K562 treated with DMSO at 1 percent for 48 hours (cell line): ENCODE results near the gene C2. TPM values are rescaled to one million over a fixed set of nuclear protein-coding genes. Genes with fewer than 3 reads are reported as not detected.

ENCODE experiments used
- total RNA-seq: library from RNA; unstranded; fragments of 300-600 nt; gene quantifications from 2 replicates; pipeline ENCODE4 v1.2.3, GENCODE V29; 2022; ENCODE audit warnings: low replicate concordance; ENCODE audit errors: extremely low read depth

Gene C2
- not detected in 2 replicates for total RNA-seq

GRCh38 chr6:31927242-31927862 lies at the start of gene C2:
Gene C2 (plus strand): TSS chr6:31927717. CDS start chr6:31927753, 36 bp downstream.

GRCh38 chr6:31878726-31879125 lies 48.8 kb upstream of the C2 start, which contains the start of gene SLC44A4:
Gene SLC44A4 (minus strand): TSS chr6:31878997. CDS start chr6:31878980, 17 bp downstream.

DNA sequence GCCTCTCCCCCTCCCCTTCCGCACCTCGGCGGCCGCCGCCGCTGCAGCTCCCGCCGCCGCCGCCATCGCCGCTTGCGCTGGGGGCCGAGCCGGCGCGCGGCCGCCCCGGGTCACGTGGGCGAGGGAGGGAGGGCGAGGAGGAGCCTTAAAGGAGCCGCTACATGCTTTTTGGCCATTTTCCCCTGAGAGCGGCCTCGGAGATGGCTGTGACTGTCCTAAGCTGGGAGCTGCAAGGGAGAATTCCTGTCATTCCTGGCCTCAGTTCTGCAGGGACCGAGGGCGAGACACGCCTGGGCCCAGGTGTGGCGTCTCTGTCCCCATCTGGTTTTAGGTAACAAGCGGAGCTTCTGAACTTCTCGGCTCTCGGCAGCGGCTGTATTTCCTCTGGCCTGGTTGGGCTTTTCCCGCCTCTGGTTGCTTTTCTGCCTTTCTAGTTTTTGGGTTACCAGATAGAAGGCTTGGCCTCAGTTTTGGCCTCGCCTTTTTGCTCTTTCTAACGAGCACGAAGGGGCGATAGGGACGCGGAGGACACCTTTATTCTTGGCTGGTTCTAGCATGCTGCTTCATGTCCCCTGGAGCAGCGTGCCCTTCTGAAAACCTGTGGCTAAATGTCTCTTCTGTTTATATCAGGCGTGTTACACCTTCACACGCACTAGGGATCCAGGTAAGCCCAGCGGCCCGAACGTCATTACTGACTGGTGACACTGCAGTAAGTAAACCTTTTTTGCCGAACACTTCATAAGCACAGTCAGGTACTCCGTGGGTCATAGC lies 29.7 kb upstream of the C2 start, which contains the start of gene EHMT2:
TSS of gene EHMT2 (minus strand) at position 87 of the 771 bp plus-strand sequence. CDS start at position 66, 21 bp downstream.

DNA sequence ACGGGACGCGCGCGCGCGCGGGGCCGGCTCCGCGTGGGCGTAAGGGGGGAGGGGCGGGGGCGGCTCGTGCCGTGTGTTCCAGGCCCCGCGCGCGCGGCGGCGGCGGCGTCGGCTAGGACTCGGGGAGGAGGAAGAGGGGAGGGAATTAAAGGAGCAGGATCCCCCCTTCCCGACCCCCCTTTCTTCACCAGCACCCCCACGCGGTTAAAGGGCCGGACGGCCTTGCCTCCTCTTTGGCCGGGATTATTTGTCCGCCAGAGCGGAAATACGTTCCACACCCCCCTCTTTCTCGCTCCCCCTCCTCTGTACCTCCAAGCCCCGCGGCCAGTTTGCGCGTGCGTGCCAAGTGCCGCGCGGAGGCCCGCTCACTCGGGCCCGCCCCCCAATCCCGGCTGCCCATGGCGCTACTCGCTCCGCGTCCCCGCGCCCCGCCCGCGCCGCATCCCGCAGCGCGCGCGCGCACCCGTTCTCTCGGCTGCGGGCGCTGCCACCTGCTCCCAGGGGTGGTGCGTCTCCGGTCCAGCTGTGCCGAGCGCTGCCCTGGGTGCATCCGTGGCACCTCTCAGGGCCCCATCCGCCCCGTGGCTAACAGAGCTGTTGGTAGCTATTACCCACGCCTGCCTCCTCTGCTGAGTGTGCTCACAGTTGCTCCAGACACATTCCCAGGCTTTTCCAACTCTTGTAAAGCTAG lies 25.4 kb upstream of the C2 start, which contains the start of gene ZBTB12:
TSS of gene ZBTB12 (minus strand) at position 134 of the 691 bp plus-strand sequence. CDS start 781 bp downstream, outside the sequence.

DNA sequence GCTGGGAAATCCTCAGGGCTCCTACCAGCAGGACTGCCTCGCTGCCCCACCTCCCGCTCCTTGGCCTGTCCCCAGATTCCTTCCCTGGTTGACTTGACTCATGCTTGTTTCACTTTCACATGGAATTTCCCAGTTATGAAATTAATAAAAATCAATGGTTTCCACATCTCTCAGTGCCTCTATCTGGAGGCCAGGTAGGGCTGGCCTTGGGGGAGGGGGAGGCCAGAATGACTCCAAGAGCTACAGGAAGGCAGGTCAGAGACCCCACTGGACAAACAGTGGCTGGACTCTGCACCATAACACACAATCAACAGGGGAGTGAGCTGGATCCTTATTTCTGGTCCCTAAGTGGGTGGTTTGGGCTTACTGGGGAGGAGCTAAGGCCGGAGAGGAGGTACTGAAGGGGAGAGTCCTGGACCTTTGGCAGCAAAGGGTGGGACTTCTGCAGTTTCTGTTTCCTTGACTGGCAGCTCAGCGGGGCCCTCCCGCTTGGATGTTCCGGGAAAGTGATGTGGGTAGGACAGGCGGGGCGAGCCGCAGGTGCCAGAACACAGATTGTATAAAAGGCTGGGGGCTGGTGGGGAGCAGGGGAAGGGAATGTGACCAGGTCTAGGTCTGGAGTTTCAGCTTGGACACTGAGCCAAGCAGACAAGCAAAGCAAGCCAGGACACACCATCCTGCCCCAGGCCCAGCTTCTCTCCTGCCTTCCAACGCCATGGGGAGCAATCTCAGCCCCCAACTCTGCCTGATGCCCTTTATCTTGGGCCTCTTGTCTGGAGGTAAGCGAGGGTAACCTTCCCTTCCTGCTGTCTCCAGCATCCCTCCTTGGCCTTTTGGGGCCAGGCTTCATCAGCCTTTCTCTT lies 18.2 kb downstream of the C2 start, which contains the start of gene CFB:
TSS of gene CFB (plus strand) at position 589 of the 863 bp plus-strand sequence. CDS start at position 716, 127 bp downstream.

DNA sequence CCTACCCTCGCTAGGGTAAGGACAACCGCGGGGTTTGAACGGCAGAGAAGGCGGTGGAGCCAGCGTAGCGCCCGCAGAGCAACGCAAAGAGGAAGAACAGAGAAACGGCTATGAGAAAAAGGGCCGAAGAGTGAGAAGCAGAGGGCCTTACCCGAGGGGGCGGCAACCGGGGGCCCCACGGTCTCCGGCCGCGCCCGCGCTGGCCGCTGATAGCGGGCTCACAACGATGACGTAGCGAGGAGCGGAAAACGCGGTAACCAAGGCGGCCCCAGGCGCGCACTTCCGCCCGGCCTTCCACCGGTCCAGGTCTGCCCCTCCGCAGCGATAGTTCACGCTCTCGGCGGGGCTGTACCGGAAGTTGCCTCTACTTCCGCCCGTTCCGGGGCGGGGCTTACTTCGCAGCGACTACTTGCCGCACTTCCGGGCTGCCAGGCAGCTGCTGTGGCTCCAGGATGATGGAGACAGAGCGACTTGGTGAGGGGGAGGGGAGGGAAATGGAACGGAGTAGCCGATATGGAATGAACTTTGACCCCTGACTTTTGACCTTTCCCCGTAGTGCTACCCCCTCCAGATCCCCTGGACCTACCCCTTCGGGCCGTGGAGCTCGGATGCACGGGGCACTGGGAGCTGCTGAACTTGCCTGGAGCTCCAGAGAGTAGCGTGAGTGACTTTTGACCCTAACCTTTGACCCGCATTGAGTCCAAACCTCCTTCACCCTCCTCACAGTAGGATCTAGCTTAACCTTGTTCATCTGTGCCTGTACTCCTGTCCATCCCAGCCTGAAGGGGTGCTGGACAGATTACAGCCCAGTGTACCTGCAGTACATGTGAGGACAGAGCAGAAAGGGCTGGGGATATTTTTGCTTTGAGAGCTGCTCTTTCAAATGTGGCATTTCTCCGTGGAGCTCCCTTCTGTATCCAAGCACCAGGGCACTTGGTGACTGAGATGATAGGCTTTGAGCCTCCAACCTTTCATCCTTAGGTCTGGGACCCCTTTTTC lies 31.5 kb downstream of the C2 start, which contains the start of the genes NELFE and SKIC2:
TSS of gene NELFE (minus strand) at position 231 of the 999 bp plus-strand sequence. CDS start 525 bp downstream, outside the sequence.
TSS of gene SKIC2 (plus strand) at position 435 of the 999 bp plus-strand sequence. CDS start at position 453, 18 bp downstream.

DNA sequence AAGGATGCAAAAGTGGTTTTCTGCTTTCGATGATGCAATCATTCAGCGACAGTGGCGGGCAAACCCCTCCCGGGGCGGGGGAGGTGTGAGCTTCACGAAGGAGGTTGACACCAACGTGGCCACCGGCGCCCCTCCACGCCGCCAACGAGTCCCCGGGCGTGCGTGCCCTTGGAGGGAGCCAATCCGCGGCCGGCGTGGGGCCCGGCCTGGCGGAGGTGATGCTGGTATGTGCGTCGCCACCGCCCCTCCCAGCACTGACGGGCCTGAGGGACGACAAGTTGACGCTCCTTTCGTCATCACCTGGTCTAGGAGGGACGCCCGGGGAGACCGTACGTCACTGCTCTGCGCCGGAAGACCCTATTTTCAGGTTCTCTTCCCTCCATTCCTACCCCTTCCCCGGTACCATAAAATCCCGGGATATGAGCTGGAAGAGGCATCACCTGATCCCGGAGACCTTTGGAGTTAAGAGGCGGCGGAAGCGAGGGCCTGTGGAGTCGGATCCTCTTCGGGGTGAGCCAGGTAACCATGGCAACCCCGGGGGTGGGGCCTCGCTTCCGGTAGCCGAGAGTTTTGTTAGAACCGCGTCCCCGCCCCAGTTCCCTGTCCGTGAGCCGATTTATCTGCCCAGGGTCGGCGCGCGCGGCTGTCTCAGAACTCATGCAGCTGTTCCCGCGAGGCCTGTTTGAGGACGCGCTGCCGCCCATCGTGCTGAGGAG lies 44.6 kb downstream of the C2 start, which contains the start of gene DXO:
TSS of gene DXO (minus strand) at position 146 of the 716 bp plus-strand sequence. CDS start 463 bp downstream, outside the sequence.

DNA sequence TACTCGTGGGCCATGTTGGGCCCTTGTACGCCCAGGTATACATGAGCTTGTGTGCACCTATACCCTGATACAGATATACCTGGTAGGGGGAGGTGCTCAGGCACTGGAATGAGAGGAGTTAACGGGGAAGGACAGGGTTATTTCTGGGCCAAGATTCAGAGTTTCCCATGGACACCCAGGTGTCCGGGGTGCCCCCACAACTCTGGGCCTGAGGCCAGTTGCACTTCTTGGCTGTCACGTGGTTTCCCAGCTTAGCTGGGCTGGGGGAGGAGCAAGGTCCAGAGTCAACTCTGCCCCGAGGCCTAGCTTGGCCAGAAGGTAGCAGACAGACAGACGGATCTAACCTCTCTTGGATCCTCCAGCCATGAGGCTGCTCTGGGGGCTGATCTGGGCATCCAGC lies 54.2 kb downstream of the C2 start, which contains the start of gene C4A:
TSS of gene C4A (plus strand) at position 314 of the 400 bp plus-strand sequence. CDS start at position 365, 51 bp downstream.

Other genes with a start within 250 kb of the C2 start
- gene LY6G5C, start 246.7 kb upstream of the C2 start, total RNA-seq = not detected in 2 replicates
- not detected in 2 replicates for gene ABHD16A, start 224.4 kb upstream of the C2 start, total RNA-seq
- gene LY6G6F, start 220.9 kb upstream of the C2 start, total RNA-seq = not detected in 2 replicates
- not detected in 2 replicates for gene LY6G6D, start 212.4 kb upstream of the C2 start, total RNA-seq
- not detected in 2 replicates for gene LY6G6C, start 206.0 kb upstream of the C2 start, total RNA-seq
- not detected in 2 replicates for gene MPIG6B, start 204.3 kb upstream of the C2 start, total RNA-seq
- not detected in 2 replicates for gene DDAH2, start 198.4 kb upstream of the C2 start, total RNA-seq
- 1,281 TPM in 1 of 2 replicates, not detected in the other for gene CLIC1, start 191.2 kb upstream of the C2 start, total RNA-seq
- gene MSH5, start 187.7 kb upstream of the C2 start, total RNA-seq = not detected in 2 replicates
- not detected in 2 replicates for gene SAPCD1, start 165.1 kb upstream of the C2 start, total RNA-seq
- gene VWA7, start 150.4 kb upstream of the C2 start, total RNA-seq = not detected in 2 replicates
- gene VARS1, start 132.0 kb upstream of the C2 start, total RNA-seq = 668 TPM in 1 of 2 replicates, not detected in the other
- gene LSM2, start 120.8 kb upstream of the C2 start, total RNA-seq = not detected in 2 replicates
- not detected in 2 replicates for gene HSPA1L, start 112.4 kb upstream of the C2 start, total RNA-seq
- gene HSPA1A, start 112.2 kb upstream of the C2 start, total RNA-seq = not detected in 2 replicates
- gene HSPA1B, start 100.0 kb upstream of the C2 start, total RNA-seq = 760 TPM in 1 of 2 replicates, not detected in the other
- gene NEU1, start 64.9 kb upstream of the C2 start, total RNA-seq = 455 TPM in 1 of 2 replicates, not detected in the other
- gene SLC44A4, start 48.7 kb upstream of the C2 start, total RNA-seq = not detected in 2 replicates
- gene EHMT2, start 30.0 kb upstream of the C2 start, total RNA-seq = not detected in 2 replicates
- gene ZBTB12, start 25.6 kb upstream of the C2 start, total RNA-seq = not detected in 2 replicates
- not detected in 2 replicates for gene CFB, start 18.4 kb downstream of the C2 start, total RNA-seq
- gene NELFE, start 31.3 kb downstream of the C2 start, total RNA-seq = not detected in 2 replicates
- gene SKIC2, start 31.5 kb downstream of the C2 start, total RNA-seq = not detected in 2 replicates
- 217 TPM in 1 of 2 replicates, not detected in the other for gene DXO, start 44.4 kb downstream of the C2 start, total RNA-seq
- not detected in 2 replicates for gene C4A, start 54.3 kb downstream of the C2 start, total RNA-seq
- gene C4B, start 87.1 kb downstream of the C2 start, total RNA-seq = not detected in 2 replicates
- gene CYP21A2, start 110.7 kb downstream of the C2 start, total RNA-seq = not detected in 2 replicates
- not detected in 2 replicates for gene TNXB, start 181.6 kb downstream of the C2 start, total RNA-seq
- gene ATF6B, start 200.5 kb downstream of the C2 start, total RNA-seq = not detected in 2 replicates
- not detected in 2 replicates for gene FKBPL, start 202.6 kb downstream of the C2 start, total RNA-seq
- gene PRRT1, start 224.2 kb downstream of the C2 start, total RNA-seq = not detected in 2 replicates
- gene PPT2, start 226.4 kb downstream of the C2 start, total RNA-seq = not detected in 2 replicates
- gene EGFL8, start 236.9 kb downstream of the C2 start, total RNA-seq = not detected in 2 replicates
- gene AGPAT1, start 248.4 kb downstream of the C2 start, total RNA-seq = not detected in 2 replicates